ENCODE results near the gene MEI1. TPM values are rescaled to one million over a fixed set of nuclear protein-coding genes. Genes with fewer than 3 reads are reported as not detected.

MEI1 gene
- total RNA-seq, 1 donor from 2014 or later, result 0.59 TPM

- no peak for DNase-seq
Observed at GRCh38 chr22:41798736-41799135, 99.4 kb downstream of the MEI1 start.

- peak; percentile 16 for DNase-seq
Observed at GRCh38 chr22:41799486-41800347, 100.4 kb downstream of the MEI1 start.

- DNase-seq, result peak; percentile 77
Observed at GRCh38 chr22:41800348-41801146, 101.2 kb downstream of the MEI1 start, which contains the start of gene CCDC134. Gene CCDC134 (plus strand): TSS chr22:41800679. CDS start chr22:41808891, 8,212 bp downstream.

DNA sequence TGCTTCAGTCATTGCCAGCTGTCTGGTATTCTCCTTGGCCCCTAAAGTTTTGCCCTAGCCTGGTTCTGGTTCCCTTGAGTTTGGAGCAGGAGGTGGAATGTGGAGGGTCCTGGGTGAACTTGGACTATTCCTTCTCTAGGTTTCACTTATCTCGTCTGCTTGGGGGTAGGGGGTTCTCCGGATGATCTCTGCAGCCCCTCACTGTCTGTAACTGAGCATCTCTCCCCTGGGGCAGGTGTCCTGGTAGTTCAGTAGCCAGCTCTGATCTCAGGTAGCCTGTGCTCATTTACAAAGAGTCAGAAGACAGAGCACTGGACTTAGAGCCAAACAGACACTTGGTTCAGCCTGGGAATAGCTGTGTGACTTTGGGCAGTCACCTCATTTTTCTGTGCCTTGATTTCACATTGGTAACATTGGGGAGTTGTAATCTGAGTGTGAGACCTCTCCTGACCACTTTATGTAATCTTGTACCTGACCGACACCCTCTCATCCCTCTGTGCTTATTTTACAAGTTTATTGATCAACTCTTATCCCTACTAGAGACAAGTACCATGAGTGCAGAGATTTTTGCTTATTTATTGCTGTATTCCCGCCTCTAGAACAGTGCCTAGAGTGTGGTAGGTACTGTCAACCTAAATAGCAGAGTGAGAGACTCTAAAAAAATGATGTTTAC, 102.0 kb downstream of the MEI1 start:
- no peak for DNase-seq

DNA sequence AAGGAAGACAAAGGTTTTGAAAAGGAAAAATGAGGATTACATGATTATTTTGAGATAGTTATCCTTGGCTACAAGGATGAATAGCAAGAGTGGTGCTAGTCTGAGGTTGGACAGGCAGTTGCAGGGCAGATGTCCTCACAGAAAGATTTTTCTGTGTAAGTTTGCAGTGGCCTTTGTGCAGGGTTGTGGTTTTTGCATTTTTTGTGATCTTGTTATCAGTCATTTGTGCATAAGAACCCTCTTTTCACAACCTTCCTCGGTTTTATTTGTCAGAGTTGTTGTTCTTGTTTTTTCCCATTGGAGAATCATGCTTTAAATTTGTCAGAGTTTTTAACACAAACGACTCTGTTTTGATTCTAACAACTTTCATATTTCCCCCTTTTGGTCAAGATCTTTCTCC, 102.6 kb downstream of the MEI1 start:
- no peak for DNase-seq

DNA sequence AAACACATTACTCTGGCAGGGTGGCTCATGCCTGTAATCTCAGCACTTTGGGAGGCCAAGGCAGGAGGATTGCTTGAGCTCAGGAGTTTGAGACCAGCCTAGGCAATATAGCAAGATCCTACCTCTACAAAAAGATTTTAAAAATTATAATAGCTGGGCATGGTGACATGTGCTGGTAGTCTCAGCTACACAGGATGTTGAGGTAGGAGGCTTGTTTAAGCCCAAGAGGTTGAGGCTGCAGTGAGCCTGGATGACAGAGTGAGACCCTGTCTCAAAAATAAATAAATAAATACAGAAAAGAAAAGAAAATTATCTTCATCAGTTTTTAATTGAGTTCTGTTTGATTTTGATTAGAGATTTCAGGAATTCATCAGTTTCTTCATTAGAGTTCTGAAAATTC, 106.3 kb downstream of the MEI1 start:
- no peak for DNase-seq

DNA sequence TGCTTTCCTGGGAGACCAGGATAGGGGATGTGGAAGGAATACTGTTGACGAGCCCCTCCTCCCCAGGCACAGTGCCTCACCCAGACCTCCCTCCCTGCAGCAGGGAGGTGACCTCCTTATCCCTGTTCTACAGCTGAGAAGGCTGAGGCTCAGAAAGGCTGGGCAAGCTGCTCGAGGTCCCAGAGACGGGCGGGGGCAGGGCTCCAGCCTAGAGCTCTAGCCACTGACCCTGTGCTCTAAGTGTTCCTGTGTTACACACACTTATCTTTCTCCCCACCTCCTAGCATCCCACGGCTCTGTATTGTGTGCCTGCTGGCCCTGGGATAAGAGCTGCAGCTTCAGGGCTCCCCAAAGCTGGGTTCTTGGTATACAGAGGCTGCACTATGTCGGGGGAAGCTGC, 109.1 kb downstream of the MEI1 start:
- DNase-seq, result no peak

DNA sequence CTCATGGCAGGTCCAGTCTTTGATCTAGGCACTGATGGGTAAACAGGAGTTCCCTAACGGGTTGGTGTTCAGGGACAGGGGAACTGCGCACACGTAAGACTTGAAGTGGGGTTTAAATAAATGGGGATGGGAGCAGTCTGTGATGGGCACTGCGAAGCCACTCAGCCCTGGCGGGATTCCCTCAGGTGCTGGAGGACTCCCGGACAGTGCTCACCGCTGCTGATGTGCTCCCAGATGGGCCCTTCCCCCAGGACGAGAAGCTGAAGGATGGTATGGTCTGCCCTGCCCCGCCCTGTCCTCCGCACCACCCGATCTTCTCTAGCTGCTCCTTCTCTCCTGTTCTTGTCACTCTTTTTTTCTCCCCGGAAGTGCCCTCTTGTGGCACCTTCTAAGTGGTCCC, 110.7 kb downstream of the MEI1 start:
- no peak for DNase-seq

DNA sequence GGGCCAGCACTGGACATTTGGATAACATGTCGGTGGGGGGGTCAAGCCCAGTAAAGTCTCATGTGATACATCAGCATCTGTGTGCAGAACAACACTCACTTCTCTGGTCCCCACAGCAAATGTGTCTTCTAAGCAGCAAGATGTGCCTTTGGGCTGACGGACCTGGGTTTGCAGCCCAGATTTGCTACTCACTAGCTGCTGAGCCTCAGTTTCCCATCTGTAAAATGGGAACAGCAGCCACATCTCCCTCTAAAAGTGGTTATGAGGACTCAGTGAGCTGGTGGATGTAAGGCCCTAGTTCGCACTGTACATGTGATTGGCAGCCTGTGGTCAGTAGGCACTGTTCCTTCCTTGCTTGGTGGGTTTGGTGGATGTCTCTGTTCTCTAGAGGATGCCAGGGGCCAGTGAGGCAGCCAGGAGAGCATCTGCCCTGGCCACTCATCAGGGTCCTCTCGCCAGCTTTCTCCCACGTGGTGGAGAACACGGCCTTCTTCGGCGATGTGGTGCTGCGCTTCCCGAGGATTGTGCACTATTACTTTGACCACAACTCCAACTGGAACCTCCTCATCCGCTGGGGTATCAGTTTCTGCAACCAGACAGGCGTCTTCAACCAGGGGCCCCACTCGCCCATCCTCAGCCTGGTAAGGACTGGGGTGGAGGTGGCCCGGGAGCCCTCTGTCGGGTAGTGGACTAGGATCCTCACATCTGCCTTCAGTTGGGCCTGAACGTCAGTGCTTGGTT, 113.7 kb downstream of the MEI1 start:
- no peak for DNase-seq

- DNase-seq, result no peak
Observed at GRCh38 chr22:41813726-41814410, 114.6 kb downstream of the MEI1 start.

DNA sequence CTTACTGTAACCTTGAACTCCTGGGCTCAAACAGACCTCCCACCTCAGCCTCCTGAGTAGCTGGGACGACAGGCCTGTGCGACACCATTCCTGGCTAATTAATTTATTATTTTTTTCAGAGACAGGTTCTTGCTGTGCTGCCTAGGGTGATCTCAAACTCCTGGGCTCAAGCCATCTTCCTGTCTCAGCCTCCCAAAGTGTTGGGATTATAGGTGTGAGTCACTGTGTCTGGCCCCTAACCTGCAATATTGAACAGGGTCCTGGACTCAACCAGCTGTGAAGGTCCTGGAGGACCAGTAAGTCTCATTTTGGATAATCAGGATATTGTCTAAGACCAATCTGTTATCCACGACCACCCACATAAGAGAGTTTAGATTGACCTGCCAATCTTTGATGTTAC, 116.4 kb downstream of the MEI1 start:
- DNase-seq, result no peak

GRCh38 chr22:41816241-41816640, 116.9 kb downstream of the MEI1 start:
- no peak for DNase-seq

GRCh38 chr22:41816871-41817270, 117.6 kb downstream of the MEI1 start:
- no peak for DNase-seq

DNA sequence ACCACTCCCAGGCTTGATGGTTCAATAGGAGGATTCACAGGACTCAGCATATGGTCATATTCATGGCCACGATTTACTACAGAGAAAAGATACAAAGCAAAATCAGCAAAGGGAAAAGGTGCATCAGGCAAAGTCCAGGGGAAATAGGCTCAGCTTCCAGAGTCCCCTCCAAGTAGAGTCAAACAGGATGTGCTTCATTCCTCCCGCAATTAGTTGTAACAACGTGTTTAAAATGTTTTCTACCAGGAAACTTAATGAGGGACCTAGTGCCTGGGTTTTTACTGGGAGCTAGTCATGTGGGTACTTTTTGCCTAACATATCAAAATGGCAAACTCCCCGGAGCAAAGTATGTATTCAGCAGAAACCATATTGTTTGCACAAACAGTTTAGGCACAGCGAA, 118.7 kb downstream of the MEI1 start:
- no peak for DNase-seq

DNA sequence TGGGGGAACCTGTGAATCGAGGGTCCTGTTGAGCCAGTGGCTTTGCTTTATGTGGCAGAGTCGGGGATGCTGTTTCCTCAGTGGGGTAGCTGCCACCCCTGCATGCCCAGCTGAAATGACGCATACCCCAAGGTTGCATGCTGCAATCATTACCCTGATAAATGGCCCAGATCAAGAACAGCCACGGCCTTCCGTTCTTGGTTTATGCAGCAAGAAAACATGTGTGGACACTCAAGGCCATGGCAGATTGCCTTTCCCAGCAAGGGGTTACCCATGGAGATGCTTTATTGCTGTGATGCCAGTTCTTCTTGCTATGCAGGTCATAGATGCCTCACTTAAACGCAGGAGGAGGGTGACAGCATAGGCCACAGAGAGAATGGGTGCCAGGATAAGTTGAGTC, 119.3 kb downstream of the MEI1 start:
- no peak for DNase-seq

DNA sequence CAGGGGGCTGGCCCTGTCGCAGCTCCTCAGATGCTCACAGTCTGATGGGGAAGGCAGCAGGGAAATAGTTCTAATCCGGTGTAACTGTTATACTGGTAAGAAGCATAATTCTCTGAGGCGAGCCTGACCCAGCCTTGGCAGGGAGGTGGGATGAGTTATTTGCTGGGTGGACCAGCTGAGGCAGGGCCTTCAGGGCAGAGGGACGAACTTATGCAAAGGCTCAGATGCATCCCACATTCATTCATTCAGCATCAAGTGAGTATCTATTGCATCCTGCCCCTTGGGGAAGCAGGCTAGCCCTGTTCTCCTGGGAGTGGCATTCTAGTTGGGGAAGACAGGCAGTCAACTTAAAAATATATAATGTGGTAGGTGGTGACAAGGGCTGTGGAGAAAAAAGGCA, 120.0 kb downstream of the MEI1 start:
- no peak for DNase-seq

GRCh38 chr22:41820447-41820846, 121.1 kb downstream of the MEI1 start:
- no peak for DNase-seq

DNA sequence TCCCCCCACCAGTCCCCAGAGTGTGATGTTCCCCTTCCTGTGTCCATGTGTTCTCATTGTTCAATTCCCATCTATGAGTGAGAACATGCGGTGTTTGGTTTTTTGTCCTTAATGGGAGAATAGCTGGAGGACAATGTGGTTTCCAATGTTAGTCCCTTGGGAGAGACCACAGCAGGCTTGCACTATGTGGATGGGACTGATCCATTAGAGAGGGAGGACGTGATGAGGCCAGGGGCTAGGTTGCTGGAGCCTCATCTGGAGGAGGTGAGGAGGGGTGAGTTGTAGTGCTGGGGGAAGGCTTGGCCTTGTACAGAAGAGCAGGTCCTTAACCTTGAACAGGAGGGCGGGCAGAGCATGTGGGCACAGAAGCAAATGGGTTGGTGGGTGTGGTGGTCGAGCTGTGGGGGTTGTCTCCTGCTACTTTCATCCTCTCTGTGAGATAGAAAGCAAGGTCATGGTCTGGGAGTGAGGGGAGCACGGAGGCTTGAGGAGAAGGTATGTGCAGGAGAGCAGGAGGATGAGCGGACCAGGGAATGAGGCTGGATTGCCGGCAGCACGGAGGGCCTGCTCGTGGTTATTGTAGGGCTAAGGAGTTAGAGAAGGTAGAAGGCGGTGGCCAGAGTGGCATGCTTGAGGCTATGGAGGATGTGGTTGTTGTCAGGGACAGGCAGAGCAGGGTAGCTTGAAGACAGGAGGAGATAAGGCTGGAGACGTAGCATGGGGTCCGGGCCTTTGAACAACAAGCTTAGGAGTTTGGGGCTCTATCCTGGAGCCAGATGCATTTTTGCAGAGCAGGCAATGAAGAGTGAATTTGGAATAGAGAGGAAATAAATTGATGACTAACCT, 122.4 kb downstream of the MEI1 start:
- DNase-seq, result no peak

DNA sequence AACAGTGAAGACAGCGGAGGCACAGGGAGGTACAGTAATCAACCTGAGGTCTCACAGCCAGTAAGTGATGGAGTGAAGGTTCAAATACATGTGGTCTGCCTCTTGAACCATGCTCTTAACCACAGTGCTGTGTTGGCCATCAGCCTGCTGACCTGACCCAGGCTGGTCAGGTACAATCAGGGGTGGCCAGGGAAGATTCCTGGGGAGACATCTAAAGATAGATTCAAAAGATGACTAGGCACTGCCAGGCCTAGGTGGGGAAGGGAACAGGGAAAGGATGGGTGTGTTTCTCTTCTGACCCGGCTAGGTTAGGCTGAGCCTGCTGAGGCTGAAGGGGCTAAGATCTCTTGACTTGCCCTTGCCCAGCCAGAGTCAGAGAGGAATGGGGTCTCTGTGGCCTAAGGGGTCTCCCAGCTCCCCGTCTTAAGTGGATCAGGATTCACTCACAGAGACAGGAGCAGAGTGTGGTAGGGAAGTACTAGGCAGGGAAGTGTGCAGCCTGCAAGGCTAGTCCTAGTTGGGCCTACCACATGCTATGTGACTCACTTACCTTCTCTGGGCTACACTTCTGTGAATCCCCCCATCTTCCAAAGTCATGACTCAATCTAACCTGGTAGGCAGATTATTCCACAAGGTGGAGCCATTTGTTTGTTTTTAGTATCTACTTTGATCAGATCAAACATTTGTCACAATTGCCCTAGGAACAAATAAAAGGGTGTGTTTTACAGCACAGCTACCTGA, 123.2 kb downstream of the MEI1 start:
- no peak for DNase-seq

GRCh38 chr22:41823797-41824196, 124.5 kb downstream of the MEI1 start:
- no peak for DNase-seq
